Measurements from ENCODE around the gene AANAT. TPM values are rescaled to one million over a fixed set of nuclear protein-coding genes. Genes with fewer than 3 reads are reported as not detected.

AANAT gene
- total RNA-seq, result not detected

- H3K27me3 ChIP-seq (replicated peaks; ENCODE audit: insufficient read depth), result no peaks in the 10 kb centered on the region
- H3K9me3 ChIP-seq, result no peaks in the 10 kb centered on the region
- DNase-seq (ENCODE audit: low spot score), result no peak
- no peak for ATAC-seq (ENCODE audit: insufficient number of reproducible peaks, low FRiP score, low read depth)
- H3K4me1 ChIP-seq (ENCODE audit: control insufficient read depth in 1 of 2, low read depth in 2 of 2), result no peaks in the 10 kb centered on the region
- TF ChIP-seq CTCF (IDR thresholded peaks at IDR 0.05), result no peak
- H3K4me3 ChIP-seq, result no peak within 1 kb of the TSS
- H3K36me3 ChIP-seq, result peaks cover 2% of the 10 kb centered on the region
- no peak within 1 kb of the TSS for H3K27ac ChIP-seq
These were observed at the start of gene AANAT for GRCh38 chr17:76467366-76467765. TSS of gene AANAT (plus strand) at chr17:76467603. CDS start at chr17:76468747, 1,144 bp downstream.

- Histone ChIP-seq H3K27ac (peak overlapping the region in 1 of 2 donors; percentile 26), H3K27me3 (replicated peaks; ENCODE audit: insufficient read depth) (no peaks in the 10 kb centered on the region), H3K4me1 (ENCODE audit: control insufficient read depth in 1 of 2, low read depth in 2 of 2) (peaks cover 16 to 31% of the 10 kb centered on the region in 2 donors), H3K9me3 (no peaks in the 10 kb centered on the region), H3K4me3 (peak overlapping the region; percentile 27), H3K36me3 (no peaks in the 10 kb centered on the region)
- DNase-seq (ENCODE audit: low spot score) (no peak), ATAC-seq (ENCODE audit: insufficient number of reproducible peaks, low FRiP score, low read depth) (no peak)
- TF ChIP-seq CTCF (IDR thresholded peaks at IDR 0.05), result no peak
These were observed 47.7 kb upstream of the AANAT start for GRCh38 chr17:76419576-76420260.

GRCh38 chr17:76420356-76421043, 46.9 kb upstream of the AANAT start:
- DNase-seq (ENCODE audit: low spot score), result no peak
- H3K27me3 ChIP-seq (replicated peaks; ENCODE audit: insufficient read depth), result no peaks in the 10 kb centered on the region
- no peak overlapping the region for H3K4me3 ChIP-seq
- no peaks in the 10 kb centered on the region for H3K9me3 ChIP-seq
- TF ChIP-seq CTCF (IDR thresholded peaks at IDR 0.05), result no peak
- H3K36me3 ChIP-seq, result no peaks in the 10 kb centered on the region
- H3K27ac ChIP-seq, result peak overlapping the region in 1 of 2 donors; percentile 26
- H3K4me1 ChIP-seq (ENCODE audit: control insufficient read depth in 1 of 2, low read depth in 2 of 2), result peaks cover 16 to 26% of the 10 kb centered on the region in 2 donors
- ATAC-seq (ENCODE audit: insufficient number of reproducible peaks, low FRiP score, low read depth), result no peak

- Histone ChIP-seq H3K27me3 (replicated peaks; ENCODE audit: insufficient read depth) (no peaks in the 10 kb centered on the region), H3K4me3 (no peak overlapping the region), H3K4me1 (ENCODE audit: control insufficient read depth in 1 of 2, low read depth in 2 of 2) (peaks cover 16 to 26% of the 10 kb centered on the region in 2 donors), H3K9me3 (no peaks in the 10 kb centered on the region), H3K27ac (peak overlapping the region in 1 of 2 donors; percentile 22), H3K36me3 (no peaks in the 10 kb centered on the region)
- TF ChIP-seq CTCF (IDR thresholded peaks at IDR 0.05), result no peak
- ATAC-seq (ENCODE audit: insufficient number of reproducible peaks, low FRiP score, low read depth) (peak; percentile 39), DNase-seq (ENCODE audit: low spot score) (no peak)
These were observed 46.4 kb upstream of the AANAT start for GRCh38 chr17:76421044-76421407.

GRCh38 chr17:76422406-76422805, 45.0 kb upstream of the AANAT start:
- no peak for TF ChIP-seq CTCF (IDR thresholded peaks at IDR 0.05)
- H3K9me3 ChIP-seq, result no peaks in the 10 kb centered on the region
- no peaks in the 10 kb centered on the region for H3K36me3 ChIP-seq
- no peaks in the 10 kb centered on the region for H3K27me3 ChIP-seq (replicated peaks; ENCODE audit: insufficient read depth)
- ATAC-seq (ENCODE audit: insufficient number of reproducible peaks, low FRiP score, low read depth), result no peak
- no peak overlapping the region for H3K27ac ChIP-seq
- H3K4me1 ChIP-seq (ENCODE audit: control insufficient read depth in 1 of 2, low read depth in 2 of 2), result peaks cover 16 to 29% of the 10 kb centered on the region in 2 donors
- H3K4me3 ChIP-seq, result no peak overlapping the region
- DNase-seq (ENCODE audit: low spot score), result no peak
